Measurements from ENCODE around the gene UNC93B1. TPM values are rescaled to one million over a fixed set of nuclear protein-coding genes. Genes with fewer than 3 reads are reported as not detected.

UNC93B1 gene
- total and polyA plus RNA-seq, 8 donors, result 11.6 to 215 (median 35.1) TPM

GRCh38 chr11:68002938-68003845, 705 bp downstream of the UNC93B1 start:
- no peaks in the 10 kb centered on the region for H3K27me3 ChIP-seq
- TF ChIP-seq POLR2AphosphoS5 (IDR thresholded peaks at IDR 0.05), result no peak
- no peak for TF ChIP-seq POLR2A (IDR thresholded peaks at IDR 0.05)
- TF ChIP-seq EP300 (IDR thresholded peaks at IDR 0.05), result no peak
- TF ChIP-seq CTCF (IDR thresholded peaks at IDR 0.05), result no peak
- peak; percentile 75 to 79 for DNase-seq
- H3K36me3 ChIP-seq, result peaks cover 0 to 7% (median 0%) of the 10 kb centered on the region in 4 donors
- 11 to 39% (median 13%) methylated on average over 30 to 86 of the region's 86 CpGs for WGBS, 5 donors
- H3K27ac ChIP-seq, result peak overlapping the region; percentile 60 to 91 (median 87)
- peak overlapping the region; percentile 68 to 82 (median 77) for H3K4me3 ChIP-seq
- no peaks in the 10 kb centered on the region for H3K9me3 ChIP-seq
- intact Hi-C loops (cut with DNase I; ENCODE audit: low total_unique reads), result no loop called here
- H3K4me1 ChIP-seq, result peaks cover 9 to 43% (median 35%) of the 10 kb centered on the region in 4 donors

- Histone ChIP-seq H3K9me3 (no peaks in the 10 kb centered on the region), H3K4me1 (peaks cover 6 to 40% (median 31%) of the 10 kb centered on the region in 4 donors), H3K27ac (peak overlapping the region in 4 of 5 donors; percentile 60 to 91 (median 82)), H3K36me3 (peaks cover 0 to 7% (median 0%) of the 10 kb centered on the region in 4 donors), H3K27me3 (no peaks in the 10 kb centered on the region), H3K4me3 (peak overlapping the region; percentile 68 to 82 (median 77))
- TF ChIP-seq EP300 (IDR thresholded peaks at IDR 0.05), result no peak
- TF ChIP-seq CTCF (IDR thresholded peaks at IDR 0.05), result no peak
- intact Hi-C loops (cut with DNase I; ENCODE audit: low total_unique reads), result no loop called here
- DNase-seq, result no peak
- 64 to 75% (median 68%) methylated on average over 9 of the region's 9 CpGs for WGBS, 5 donors
Observed at GRCh38 chr11:68002575-68002937, 1.3 kb downstream of the UNC93B1 start.

- peaks cover 6 to 40% (median 32%) of the 10 kb centered on the region in 4 donors for H3K4me1 ChIP-seq
- peaks cover 0 to 19% (median 2%) of the 10 kb centered on the region in 4 donors for H3K36me3 ChIP-seq
- no peaks in the 10 kb centered on the region for H3K9me3 ChIP-seq
- H3K27ac ChIP-seq, result no peak overlapping the region
- TF ChIP-seq POLR2AphosphoS5 (IDR thresholded peaks at IDR 0.05) (no peak), POLR2A (IDR thresholded peaks at IDR 0.05) (no peak), CTCF (IDR thresholded peaks at IDR 0.05) (no peak), EP300 (IDR thresholded peaks at IDR 0.05) (no peak)
- H3K4me3 ChIP-seq, result no peak overlapping the region
- intact Hi-C loops (cut with DNase I; ENCODE audit: low total_unique reads), result no loop called here
- WGBS, 5 donors, result 91 to 96% (median 94%) methylated on average over 4 to 5 of the region's 5 CpGs
- no peak for DNase-seq
- H3K27me3 ChIP-seq, result peaks cover 0 to 3% (median 0%) of the 10 kb centered on the region in 3 donors
Observed at GRCh38 chr11:67999704-68000103, 4.2 kb downstream of the UNC93B1 start.

- peaks cover 6 to 36% (median 27%) of the 10 kb centered on the region in 4 donors for H3K4me1 ChIP-seq
- intact Hi-C loops (cut with DNase I; ENCODE audit: low total_unique reads), result no loop called here
- peaks cover 0 to 3% (median 0%) of the 10 kb centered on the region in 3 donors for H3K27me3 ChIP-seq
- H3K36me3 ChIP-seq, result peaks cover 0 to 19% (median 2%) of the 10 kb centered on the region in 4 donors
- H3K4me3 ChIP-seq, result no peak overlapping the region
- 95 to 99% (median 97%) methylated on average over 12 to 13 of the region's 13 CpGs for whole genome bisulfite sequencing, 5 donors
- TF ChIP-seq POLR2A (IDR thresholded peaks at IDR 0.05), result no peak
- no peak for TF ChIP-seq POLR2AphosphoS5 (IDR thresholded peaks at IDR 0.05)
- no peak for TF ChIP-seq EP300 (IDR thresholded peaks at IDR 0.05)
- TF ChIP-seq CTCF (IDR thresholded peaks at IDR 0.05), result no peak
- no peak for DNase-seq
- no peak overlapping the region for H3K27ac ChIP-seq
- H3K9me3 ChIP-seq, result no peaks in the 10 kb centered on the region
Observed at GRCh38 chr11:67999201-67999629, 4.7 kb downstream of the UNC93B1 start.
